ENCODE measurements around the gene FYN. TPM values are rescaled to one million over a fixed set of nuclear protein-coding genes. Genes with fewer than 3 reads are reported as not detected.
A peak's percentile ranks its signal among the peaks of the same experiment; 100 is the strongest.

Gene FYN
- total RNA-seq, 4 donors from 2014 or later = 108 to 281 (median 186) TPM

- DNase-seq (ENCODE audit: low spot score) (no peak), ATAC-seq (ENCODE audit: low FRiP score) (no peak)
- TF ChIP-seq, protein P1, sequence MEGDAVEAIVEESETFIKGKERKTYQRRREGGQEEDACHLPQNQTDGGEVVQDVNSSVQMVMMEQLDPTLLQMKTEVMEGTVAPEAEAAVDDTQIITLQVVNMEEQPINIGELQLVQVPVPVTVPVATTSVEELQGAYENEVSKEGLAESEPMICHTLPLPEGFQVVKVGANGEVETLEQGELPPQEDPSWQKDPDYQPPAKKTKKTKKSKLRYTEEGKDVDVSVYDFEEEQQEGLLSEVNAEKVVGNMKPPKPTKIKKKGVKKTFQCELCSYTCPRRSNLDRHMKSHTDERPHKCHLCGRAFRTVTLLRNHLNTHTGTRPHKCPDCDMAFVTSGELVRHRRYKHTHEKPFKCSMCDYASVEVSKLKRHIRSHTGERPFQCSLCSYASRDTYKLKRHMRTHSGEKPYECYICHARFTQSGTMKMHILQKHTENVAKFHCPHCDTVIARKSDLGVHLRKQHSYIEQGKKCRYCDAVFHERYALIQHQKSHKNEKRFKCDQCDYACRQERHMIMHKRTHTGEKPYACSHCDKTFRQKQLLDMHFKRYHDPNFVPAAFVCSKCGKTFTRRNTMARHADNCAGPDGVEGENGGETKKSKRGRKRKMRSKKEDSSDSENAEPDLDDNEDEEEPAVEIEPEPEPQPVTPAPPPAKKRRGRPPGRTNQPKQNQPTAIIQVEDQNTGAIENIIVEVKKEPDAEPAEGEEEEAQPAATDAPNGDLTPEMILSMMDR (IDR thresholded peaks at IDR 0.05) = no peak
Measured at GRCh38 chr6:111725446-111726112, 147.7 kb downstream of the FYN start.

DNA sequence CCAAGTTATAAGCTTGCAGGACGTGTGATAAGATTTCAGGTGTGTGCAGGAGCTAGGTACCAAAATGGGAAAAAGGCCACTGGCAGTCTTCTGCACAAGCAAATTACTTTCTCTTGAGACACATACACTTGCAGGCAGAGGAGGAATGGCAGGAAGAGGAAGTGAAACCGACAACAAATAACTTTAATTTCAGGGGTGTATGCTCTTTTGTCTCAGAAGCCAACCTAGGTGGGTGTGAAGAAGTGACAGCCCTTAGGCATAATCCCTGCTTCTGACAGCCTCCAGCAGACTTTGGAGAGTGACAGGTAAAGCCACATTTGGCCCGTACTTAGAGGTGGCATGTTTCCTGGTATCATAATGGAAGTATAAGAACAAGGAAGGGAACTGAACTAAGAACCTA lies 148.7 kb downstream of the FYN start:
- DNase-seq (ENCODE audit: low spot score) = no peak
- TF ChIP-seq, protein P1 (IDR thresholded peaks at IDR 0.05) = no peak
- no peak for ATAC-seq (ENCODE audit: low FRiP score)

DNA sequence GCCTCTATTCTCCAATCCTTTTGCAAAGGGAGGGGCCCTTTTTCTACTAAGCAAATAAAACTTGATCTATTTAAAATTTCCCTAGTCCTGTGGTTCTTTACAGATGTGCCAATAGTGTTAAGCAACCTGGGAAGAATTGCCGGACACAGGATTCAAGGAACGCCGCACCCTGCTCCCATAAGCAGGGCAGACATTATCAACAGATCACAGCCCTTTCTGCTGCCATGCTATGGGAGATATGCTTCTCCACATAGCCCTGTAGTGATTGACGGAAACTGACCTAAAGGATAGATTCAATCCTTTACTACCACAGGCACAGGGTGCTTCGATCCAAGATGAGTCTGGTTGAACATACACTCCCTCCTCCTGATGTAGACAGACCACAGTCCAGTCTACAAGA lies 149.2 kb downstream of the FYN start:
- TF ChIP-seq, protein P1 (IDR thresholded peaks at IDR 0.05) = no peak
- no peak for DNase-seq (ENCODE audit: low spot score)
- no peak for ATAC-seq (ENCODE audit: low FRiP score)

- DNase-seq (ENCODE audit: low spot score) (no peak), ATAC-seq (ENCODE audit: low FRiP score) (no peak)
- TF ChIP-seq, protein P1 (IDR thresholded peaks at IDR 0.05) = no peak
Measured at GRCh38 chr6:111723412-111723970, 149.8 kb downstream of the FYN start.

- DNase-seq (ENCODE audit: low spot score) (no peak), ATAC-seq (ENCODE audit: low FRiP score) (peak; percentile 65)
- TF ChIP-seq, protein P1 (IDR thresholded peaks at IDR 0.05) = no peak
Measured at GRCh38 chr6:111722179-111722731, 151.0 kb downstream of the FYN start.

DNA sequence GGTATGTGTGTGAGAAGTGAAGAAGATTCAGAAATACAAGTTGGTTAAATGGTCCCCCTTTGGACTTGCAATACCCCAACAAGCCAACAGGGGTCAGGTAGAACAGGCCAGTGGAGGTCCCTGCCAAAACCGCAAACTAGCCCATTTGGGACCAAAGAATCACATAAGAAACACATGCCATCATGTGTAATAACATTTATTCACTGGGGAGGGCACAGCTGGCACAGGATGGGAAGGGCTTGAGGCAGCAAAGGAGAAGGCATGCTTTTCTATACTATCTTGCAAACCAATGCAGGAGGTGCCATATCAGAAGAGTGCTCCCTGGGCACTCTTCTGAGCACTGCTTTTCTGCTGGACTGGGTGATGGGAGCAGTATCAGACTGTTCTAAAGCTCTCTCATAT lies 151.5 kb downstream of the FYN start:
- TF ChIP-seq, protein P1 (IDR thresholded peaks at IDR 0.05) = no peak
- ATAC-seq (ENCODE audit: low FRiP score) (no peak), DNase-seq (ENCODE audit: low spot score) (no peak)
